Measurements from ENCODE around the gene TMC5. TPM values are rescaled to one million over a fixed set of nuclear protein-coding genes. Genes with fewer than 3 reads are reported as not detected.

Gene TMC5
- polyA plus RNA-seq, 1 experiment: not detected

DNA sequence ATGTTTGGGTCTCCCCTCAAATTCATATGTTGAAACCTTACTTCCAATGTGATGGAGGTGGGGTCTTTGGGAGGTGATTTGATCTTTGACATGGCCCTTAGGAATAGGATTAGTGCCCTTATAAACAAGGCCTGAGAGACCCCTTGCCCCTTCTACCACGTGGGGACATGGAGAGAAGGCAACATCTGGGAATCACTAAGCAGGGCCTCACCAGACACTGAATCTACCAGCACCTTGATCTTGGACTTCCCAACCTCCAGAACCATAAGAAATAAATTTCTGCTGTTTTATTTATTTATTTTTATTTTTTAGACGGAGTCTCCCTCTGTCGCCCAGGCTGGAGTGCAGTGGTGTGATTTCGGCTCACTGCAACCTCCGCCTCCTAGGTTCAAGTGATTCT is 64.1 kb downstream of the TMC5 start:
- Histone ChIP-seq H3K27ac (ENCODE audit: low read depth, low read length) (no peak overlapping the region), H3K27me3 (ENCODE audit: control insufficient read depth, insufficient read depth, low read length) (no peaks in the 10 kb centered on the region), H3K4me3 (ENCODE audit: low read depth, low read length) (no peak overlapping the region), H3K9me3 (ENCODE audit: control insufficient read depth, insufficient read depth, low read length) (no peaks in the 10 kb centered on the region)
- no peak for DNase-seq (ENCODE audit: low read depth, low spot score)
- TF ChIP-seq, protein P1, sequence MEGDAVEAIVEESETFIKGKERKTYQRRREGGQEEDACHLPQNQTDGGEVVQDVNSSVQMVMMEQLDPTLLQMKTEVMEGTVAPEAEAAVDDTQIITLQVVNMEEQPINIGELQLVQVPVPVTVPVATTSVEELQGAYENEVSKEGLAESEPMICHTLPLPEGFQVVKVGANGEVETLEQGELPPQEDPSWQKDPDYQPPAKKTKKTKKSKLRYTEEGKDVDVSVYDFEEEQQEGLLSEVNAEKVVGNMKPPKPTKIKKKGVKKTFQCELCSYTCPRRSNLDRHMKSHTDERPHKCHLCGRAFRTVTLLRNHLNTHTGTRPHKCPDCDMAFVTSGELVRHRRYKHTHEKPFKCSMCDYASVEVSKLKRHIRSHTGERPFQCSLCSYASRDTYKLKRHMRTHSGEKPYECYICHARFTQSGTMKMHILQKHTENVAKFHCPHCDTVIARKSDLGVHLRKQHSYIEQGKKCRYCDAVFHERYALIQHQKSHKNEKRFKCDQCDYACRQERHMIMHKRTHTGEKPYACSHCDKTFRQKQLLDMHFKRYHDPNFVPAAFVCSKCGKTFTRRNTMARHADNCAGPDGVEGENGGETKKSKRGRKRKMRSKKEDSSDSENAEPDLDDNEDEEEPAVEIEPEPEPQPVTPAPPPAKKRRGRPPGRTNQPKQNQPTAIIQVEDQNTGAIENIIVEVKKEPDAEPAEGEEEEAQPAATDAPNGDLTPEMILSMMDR (IDR thresholded peaks at IDR 0.05; ENCODE audit: low read depth, low read length): no peak
- ChIA-PET CTCF (interaction anchor here (0.6 to 0.9 kb wide), 2 partner anchors 21 to 25 kb away, joined by 3 to 4 read pairs; no protein-coding TSS in a partner anchor), POLR2A (no interaction called here)

DNA sequence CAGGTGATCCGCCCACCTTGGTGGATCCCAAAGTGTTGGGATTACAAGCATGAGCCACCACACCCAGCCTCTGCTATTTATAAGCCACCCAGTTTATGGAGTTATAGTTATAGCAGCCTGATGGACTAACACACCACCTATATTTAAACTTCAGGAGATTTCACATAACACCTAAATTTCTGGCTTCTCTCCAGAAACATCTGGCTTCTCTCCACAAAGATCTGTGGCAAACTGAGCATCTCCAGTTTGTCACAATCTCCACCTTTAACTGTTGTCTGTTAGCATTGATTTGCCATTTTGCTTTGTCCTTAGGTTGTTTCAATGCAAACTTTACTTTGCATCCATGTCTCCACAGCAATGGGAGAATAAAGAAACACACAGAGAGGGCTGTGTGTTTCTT is 64.6 kb downstream of the TMC5 start:
- ChIA-PET POLR2A (no interaction called here), CTCF (no interaction called here)
- H3K27me3 ChIP-seq (ENCODE audit: control insufficient read depth, insufficient read depth, low read length): no peaks in the 10 kb centered on the region
- no peak for DNase-seq (ENCODE audit: low read depth, low spot score)
- H3K4me3 ChIP-seq (ENCODE audit: low read depth, low read length): no peak overlapping the region
- TF ChIP-seq, protein P1 (IDR thresholded peaks at IDR 0.05; ENCODE audit: low read depth, low read length): no peak
- no peaks in the 10 kb centered on the region for H3K9me3 ChIP-seq (ENCODE audit: control insufficient read depth, insufficient read depth, low read length)
- no peak overlapping the region for H3K27ac ChIP-seq (ENCODE audit: low read depth, low read length)

DNA sequence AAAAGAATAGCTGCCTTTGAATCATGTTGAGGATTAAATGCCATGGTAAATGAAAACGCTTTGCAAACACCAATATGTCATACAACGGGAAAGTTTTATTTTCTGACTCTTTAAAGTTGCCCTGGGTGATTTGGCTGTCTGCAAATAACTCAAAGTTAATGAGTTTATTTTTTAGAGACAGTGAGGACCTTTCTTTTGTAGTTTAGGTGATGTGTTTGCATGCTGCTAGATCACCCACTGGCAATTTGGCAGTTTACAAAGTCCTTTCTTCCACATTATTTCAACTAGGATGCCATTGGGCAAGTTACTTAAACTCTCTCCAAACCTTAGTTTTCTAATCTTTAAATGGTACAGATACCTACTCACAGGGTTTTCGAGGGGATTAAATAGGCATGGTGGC is 66.4 kb downstream of the TMC5 start:
- CTCF ChIA-PET: no interaction called here
- no peak overlapping the region for H3K4me3 ChIP-seq (ENCODE audit: low read depth, low read length)
- TF ChIP-seq, protein P1 (IDR thresholded peaks at IDR 0.05; ENCODE audit: low read depth, low read length): no peak
- H3K9me3 ChIP-seq (ENCODE audit: control insufficient read depth, insufficient read depth, low read length): no peaks in the 10 kb centered on the region
- POLR2A ChIA-PET: no interaction called here
- no peak for DNase-seq (ENCODE audit: low read depth, low spot score)
- H3K27ac ChIP-seq (ENCODE audit: low read depth, low read length): no peak overlapping the region
- H3K27me3 ChIP-seq (ENCODE audit: control insufficient read depth, insufficient read depth, low read length): no peaks in the 10 kb centered on the region

DNA sequence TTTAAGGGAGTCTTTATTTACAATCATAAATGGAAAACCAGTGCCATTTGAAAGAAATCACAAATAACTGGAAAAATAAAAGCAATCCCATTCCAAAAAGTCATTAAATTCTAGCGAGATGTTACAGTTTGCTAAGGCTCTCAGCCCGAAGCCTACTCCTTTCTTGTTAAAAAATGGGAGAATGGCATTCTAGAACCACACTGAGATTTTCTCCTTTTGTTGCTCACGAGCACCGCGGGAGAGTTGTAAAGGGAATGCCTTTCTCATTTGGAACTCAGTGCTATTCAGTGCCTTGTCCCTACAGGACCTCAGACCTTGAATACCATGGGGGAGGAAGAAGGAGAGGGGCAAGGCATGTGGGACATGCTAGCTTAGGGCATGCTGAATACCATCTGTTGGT is 67.9 kb downstream of the TMC5 start:
- H3K27me3 ChIP-seq (ENCODE audit: control insufficient read depth, insufficient read depth, low read length): no peaks in the 10 kb centered on the region
- no peak for DNase-seq (ENCODE audit: low read depth, low spot score)
- ChIA-PET POLR2A (no interaction called here), CTCF (no interaction called here)
- no peak overlapping the region for H3K4me3 ChIP-seq (ENCODE audit: low read depth, low read length)
- no peaks in the 10 kb centered on the region for H3K9me3 ChIP-seq (ENCODE audit: control insufficient read depth, insufficient read depth, low read length)
- H3K27ac ChIP-seq (ENCODE audit: low read depth, low read length): no peak overlapping the region
- TF ChIP-seq, protein P1 (IDR thresholded peaks at IDR 0.05; ENCODE audit: low read depth, low read length): no peak

DNA sequence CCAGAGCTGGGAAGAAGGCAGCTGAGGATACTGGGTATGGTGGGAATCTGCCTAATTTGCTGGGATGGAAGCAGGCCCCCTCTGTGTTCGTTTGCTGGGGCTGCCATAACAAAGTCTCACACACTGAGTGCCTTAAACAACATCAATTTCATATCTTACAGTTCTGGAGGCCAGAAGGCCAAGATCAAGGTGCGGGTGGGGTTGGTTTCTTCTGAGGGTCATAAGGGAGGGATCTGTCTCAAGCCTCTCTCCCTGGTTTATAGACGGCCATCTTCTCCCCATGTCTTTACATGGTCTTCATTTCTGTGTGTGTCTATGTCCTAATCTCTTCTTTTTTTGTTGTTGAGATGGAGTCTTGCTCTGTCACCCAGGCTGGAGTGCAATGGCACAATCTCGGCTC is 68.4 kb downstream of the TMC5 start:
- Histone ChIP-seq H3K27me3 (ENCODE audit: control insufficient read depth, insufficient read depth, low read length) (no peaks in the 10 kb centered on the region), H3K9me3 (ENCODE audit: control insufficient read depth, insufficient read depth, low read length) (no peaks in the 10 kb centered on the region), H3K4me3 (ENCODE audit: low read depth, low read length) (no peak overlapping the region), H3K27ac (ENCODE audit: low read depth, low read length) (no peak overlapping the region)
- ChIA-PET POLR2A (no interaction called here), CTCF (no interaction called here)
- TF ChIP-seq, protein P1 (IDR thresholded peaks at IDR 0.05; ENCODE audit: low read depth, low read length): no peak
- no peak for DNase-seq (ENCODE audit: low read depth, low spot score)

Data from AG04450 (cell line).